Uterus (tissue), 2 donors: ENCODE data around the gene IKZF1.

Experiments
- CTCF ChIP-seq, 4 experiments: fragments of 200-600 bp in 2 of 4; fragments of 450-650 bp in 2 of 4; sonication (generic) in 2 of 4; IDR thresholded peaks; one replicate each; pipeline ENCODE4 v1.5.1; 2016 to 2019; ENCODE audit warnings: antibody characterized with exemption in 4 of 4, mild to moderate bottlenecking in 2 of 4, moderate library complexity in 1 of 4
- POLR2A ChIP-seq, 2 donors: fragments of 450-650 bp; IDR thresholded peaks; one replicate each; pipeline ENCODE4 v1.6.1; 2016; ENCODE audit warnings: antibody characterized with exemption in 2 of 2, mild to moderate bottlenecking in 1 of 2, moderate library complexity in 1 of 2

GRCh38 chr7:50396856-50397255 is 92.3 kb downstream of the IKZF1 start:
- TF ChIP-seq CTCF (IDR thresholded peaks at IDR 0.05) (no peak), POLR2A (IDR thresholded peaks at IDR 0.05) (no peak)
